ENCODE results near the gene IL23A.
A peak's percentile ranks its signal among the peaks of the same experiment; 100 is the strongest.

Gene IL23A, protein sequence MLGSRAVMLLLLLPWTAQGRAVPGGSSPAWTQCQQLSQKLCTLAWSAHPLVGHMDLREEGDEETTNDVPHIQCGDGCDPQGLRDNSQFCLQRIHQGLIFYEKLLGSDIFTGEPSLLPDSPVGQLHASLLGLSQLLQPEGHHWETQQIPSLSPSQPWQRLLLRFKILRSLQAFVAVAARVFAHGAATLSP

DNA sequence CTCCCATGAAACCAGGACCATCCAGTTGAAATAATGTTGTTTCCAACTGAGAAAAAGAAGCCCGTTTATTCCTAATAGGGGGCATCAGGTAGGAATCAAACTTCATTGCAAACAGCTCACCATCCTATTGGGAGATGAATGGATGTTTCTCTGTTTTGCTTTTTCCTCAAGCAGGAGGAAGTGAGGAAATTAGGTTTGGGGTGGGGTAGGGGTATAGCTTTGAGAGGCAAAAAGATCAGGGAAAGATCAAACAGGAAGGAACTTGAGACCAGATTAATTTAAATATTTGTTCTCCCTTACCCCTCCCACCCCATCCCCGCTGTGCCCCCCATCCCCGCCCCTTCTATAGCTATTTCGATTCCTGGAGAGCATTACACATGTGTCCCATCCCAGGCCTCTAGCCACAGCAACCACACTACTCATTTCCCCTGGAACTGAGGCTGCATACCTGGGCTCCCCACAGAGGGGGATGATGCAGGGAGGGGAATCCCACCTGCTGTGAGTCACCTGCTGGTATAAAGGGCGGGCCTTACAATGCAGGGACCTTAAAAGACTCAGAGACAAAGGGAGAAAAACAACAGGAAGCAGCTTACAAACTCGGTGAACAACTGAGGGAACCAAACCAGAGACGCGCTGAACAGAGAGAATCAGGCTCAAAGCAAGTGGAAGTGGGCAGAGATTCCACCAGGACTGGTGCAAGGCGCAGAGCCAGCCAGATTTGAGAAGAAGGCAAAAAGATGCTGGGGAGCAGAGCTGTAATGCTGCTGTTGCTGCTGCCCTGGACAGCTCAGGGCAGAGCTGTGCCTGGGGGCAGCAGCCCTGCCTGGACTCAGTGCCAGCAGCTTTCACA lies at the start of gene IL23A:
Gene IL23A (plus strand): TSS at position 577 of the 850 bp plus-strand sequence. CDS start 161 bp downstream, at position 738.
- no peaks in the 10 kb centered on the region for H3K4me1 Mint-ChIP-seq
- H3K4me3 Mint-ChIP-seq: peak within 1 kb of the TSS in 1 of 3 experiments; percentile 15

DNA sequence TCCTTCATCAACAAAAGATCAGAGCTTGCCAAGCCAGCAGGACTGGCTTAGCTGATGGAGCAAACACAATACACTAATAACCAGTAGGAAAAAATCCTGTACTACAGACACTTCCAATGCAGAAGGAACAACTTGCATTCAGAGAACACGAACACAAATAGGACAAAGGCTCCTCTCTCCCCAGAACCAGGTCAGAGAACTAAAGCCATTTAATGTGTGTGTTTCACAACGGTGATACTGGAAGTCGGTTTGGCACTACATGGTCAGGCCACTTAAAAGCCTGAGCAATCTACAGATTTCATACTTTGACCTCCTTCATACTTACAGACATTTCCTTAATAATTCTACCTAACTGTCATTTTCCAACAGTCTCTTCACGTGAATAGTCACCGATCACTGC lies 44.9 kb upstream of the IL23A start:
- H3K36me3 Mint-ChIP-seq (ENCODE audit: low read depth): peaks cover 37% of the 10 kb centered on the region
- peaks cover 21% of the 10 kb centered on the region for H3K4me1 Mint-ChIP-seq
- no peaks in the 10 kb centered on the region for H3K9me3 Mint-ChIP-seq
- no peaks in the 10 kb centered on the region for H3K27me3 Mint-ChIP-seq (ENCODE audit: low read depth)
- no peak overlapping the region for H3K27ac Mint-ChIP-seq
- TF ChIP-seq, protein P1, sequence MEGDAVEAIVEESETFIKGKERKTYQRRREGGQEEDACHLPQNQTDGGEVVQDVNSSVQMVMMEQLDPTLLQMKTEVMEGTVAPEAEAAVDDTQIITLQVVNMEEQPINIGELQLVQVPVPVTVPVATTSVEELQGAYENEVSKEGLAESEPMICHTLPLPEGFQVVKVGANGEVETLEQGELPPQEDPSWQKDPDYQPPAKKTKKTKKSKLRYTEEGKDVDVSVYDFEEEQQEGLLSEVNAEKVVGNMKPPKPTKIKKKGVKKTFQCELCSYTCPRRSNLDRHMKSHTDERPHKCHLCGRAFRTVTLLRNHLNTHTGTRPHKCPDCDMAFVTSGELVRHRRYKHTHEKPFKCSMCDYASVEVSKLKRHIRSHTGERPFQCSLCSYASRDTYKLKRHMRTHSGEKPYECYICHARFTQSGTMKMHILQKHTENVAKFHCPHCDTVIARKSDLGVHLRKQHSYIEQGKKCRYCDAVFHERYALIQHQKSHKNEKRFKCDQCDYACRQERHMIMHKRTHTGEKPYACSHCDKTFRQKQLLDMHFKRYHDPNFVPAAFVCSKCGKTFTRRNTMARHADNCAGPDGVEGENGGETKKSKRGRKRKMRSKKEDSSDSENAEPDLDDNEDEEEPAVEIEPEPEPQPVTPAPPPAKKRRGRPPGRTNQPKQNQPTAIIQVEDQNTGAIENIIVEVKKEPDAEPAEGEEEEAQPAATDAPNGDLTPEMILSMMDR (IDR thresholded peaks at IDR 0.05; ENCODE audit: unreplicated experiment in 3 of 3): no peak
- no peak overlapping the region for H3K4me3 Mint-ChIP-seq

More for the DNA sequence above, at the start of gene IL23A:
- no peaks in the 10 kb centered on the region for H3K9me3 Mint-ChIP-seq
- no peak within 1 kb of the TSS for H3K27ac Mint-ChIP-seq
- H3K36me3 Mint-ChIP-seq (ENCODE audit: low read depth): peaks cover 14% of the 10 kb centered on the region
- TF ChIP-seq, protein P1 (IDR thresholded peaks at IDR 0.05; ENCODE audit: unreplicated experiment in 3 of 3): no peak
- peaks cover 4% of the 10 kb centered on the region for H3K27me3 Mint-ChIP-seq (ENCODE audit: low read depth)

DNA sequence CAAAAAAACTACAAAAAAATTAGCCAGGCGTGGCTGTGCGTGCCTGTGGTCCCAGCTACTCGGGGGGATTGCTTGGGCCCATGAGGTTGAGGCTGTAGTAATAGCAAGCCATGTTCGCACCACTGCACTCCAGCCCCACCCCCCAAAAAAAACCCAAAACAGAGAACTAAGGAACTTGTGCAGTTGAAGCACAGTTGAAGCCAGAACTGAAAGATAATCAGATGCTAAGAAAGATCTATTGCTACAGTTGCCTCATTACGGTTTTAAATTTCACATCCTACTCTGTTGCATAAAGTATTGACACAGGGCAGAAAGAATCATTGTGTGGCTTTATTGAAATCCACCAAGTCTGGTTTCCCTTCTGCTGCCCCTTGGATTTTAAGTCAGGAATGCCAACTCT lies 42.4 kb upstream of the IL23A start:
- TF ChIP-seq, protein P1 (IDR thresholded peaks at IDR 0.05; ENCODE audit: unreplicated experiment in 3 of 3): no peak
- H3K9me3 Mint-ChIP-seq: no peaks in the 10 kb centered on the region
- H3K36me3 Mint-ChIP-seq (ENCODE audit: low read depth): peaks cover 28% of the 10 kb centered on the region
- peak overlapping the region in 1 of 3 experiments; percentile 40 for H3K27ac Mint-ChIP-seq
- no peaks in the 10 kb centered on the region for H3K27me3 Mint-ChIP-seq (ENCODE audit: low read depth)
- H3K4me3 Mint-ChIP-seq: peak overlapping the region in 1 of 3 experiments; percentile 24
- H3K4me1 Mint-ChIP-seq: peaks cover 35% of the 10 kb centered on the region

DNA sequence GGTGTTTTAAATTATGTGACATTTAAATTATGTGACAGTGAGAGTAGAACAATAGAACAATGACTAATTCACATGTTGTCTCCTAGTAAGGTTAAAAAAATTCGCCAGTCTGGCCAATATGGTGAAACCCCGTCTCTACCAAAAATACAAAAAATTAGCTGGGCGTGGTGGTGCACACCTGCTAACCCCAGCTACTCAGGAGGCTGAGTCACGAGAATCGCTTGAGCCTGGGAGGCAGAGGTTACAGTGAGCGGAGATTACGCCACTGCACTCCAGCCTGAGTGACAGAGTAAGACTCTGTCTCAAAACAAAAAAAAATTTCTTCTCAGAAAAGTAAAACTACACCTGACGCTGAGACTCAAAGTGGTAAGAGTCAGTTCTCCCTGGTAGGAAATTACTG lies 41.3 kb upstream of the IL23A start:
- Mint-ChIP-seq H3K4me1 (peaks cover 44% of the 10 kb centered on the region), H3K4me3 (peak overlapping the region; percentile 50 to 66 (median 59)), H3K27me3 (ENCODE audit: low read depth) (no peaks in the 10 kb centered on the region), H3K36me3 (ENCODE audit: low read depth) (peaks cover 27% of the 10 kb centered on the region), H3K27ac (no peak overlapping the region), H3K9me3 (no peaks in the 10 kb centered on the region)
- TF ChIP-seq, protein P1 (IDR thresholded peaks at IDR 0.05; ENCODE audit: unreplicated experiment in 3 of 3): no peak

DNA sequence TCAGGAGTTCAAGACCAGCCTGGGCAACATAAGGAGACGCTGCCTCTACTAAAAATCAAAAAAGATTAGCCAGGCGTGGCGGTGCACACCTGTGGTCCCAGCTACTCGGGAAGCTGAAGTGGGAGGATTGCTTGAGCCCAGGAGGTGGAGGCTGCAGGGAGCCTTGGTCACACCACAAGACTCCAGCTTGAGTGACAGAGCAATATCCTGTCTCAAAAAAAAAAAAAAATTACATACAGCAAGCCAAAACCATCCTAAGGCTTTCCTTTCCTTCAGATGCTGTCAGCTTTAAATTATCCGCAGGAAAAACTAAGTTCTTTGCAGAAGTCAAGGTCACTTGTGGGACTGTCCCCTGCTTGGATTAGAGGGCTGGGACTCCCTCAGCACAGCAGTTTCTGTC lies 39.9 kb upstream of the IL23A start:
- no peaks in the 10 kb centered on the region for H3K27me3 Mint-ChIP-seq (ENCODE audit: low read depth)
- TF ChIP-seq, protein P1 (IDR thresholded peaks at IDR 0.05; ENCODE audit: unreplicated experiment in 3 of 3): no peak
- H3K9me3 Mint-ChIP-seq: no peaks in the 10 kb centered on the region
- peaks cover 22% of the 10 kb centered on the region for H3K36me3 Mint-ChIP-seq (ENCODE audit: low read depth)
- peaks cover 45% of the 10 kb centered on the region for H3K4me1 Mint-ChIP-seq
- peak overlapping the region; percentile 96 to 98 (median 98) for H3K27ac Mint-ChIP-seq
- H3K4me3 Mint-ChIP-seq: peak overlapping the region; percentile 98 to 99 (median 99)

Data from nephron (organoid).